Activated naive CD8-positive, alpha-beta T cell treated with anti-CD3 and anti-CD28 coated beads, Interleukin-2, amount 50 U/mL, for 24 hours (primary cell): Measurements from ENCODE around the gene C4orf54.

Experiments
- ATAC-seq: fragments of 150-1000 bp; cut with Tn5 transposase; one replicate; pipeline ENCODE4 v1.10.0; 2021
- DNase-seq: peaks from one replicate; pipeline ENCODE4 v3.0.0; 2021
- H3K27ac Mint-ChIP-seq: one replicate; pipeline ENCODE4 v1.8.0; 2021; ENCODE audit warnings: mild to moderate bottlenecking, mixed read lengths
- H3K27me3 Mint-ChIP-seq: one replicate; pipeline ENCODE4 v1.8.0; 2021; ENCODE audit warnings: mixed read lengths
- H3K36me3 Mint-ChIP-seq: one replicate; pipeline ENCODE4 v1.8.0; 2021; ENCODE audit warnings: low read depth, mixed read lengths
- H3K4me1 Mint-ChIP-seq: one replicate; pipeline ENCODE4 v1.8.0; 2021; ENCODE audit warnings: mixed read lengths
- H3K4me3 Mint-ChIP-seq: one replicate; pipeline ENCODE4 v1.8.0; 2021; ENCODE audit warnings: mild to moderate bottlenecking, moderate library complexity, mixed read lengths
- H3K9me3 Mint-ChIP-seq: one replicate; pipeline ENCODE4 v1.8.0; 2021; ENCODE audit warnings: mixed read lengths

C4orf54 gene

GRCh38 chr4:99664716-99665115 lies 7.1 kb upstream of the C4orf54 start:
- Mint-ChIP-seq H3K4me3 (no peak overlapping the region), H3K36me3 (no peaks in the 10 kb centered on the region), H3K9me3 (no peaks in the 10 kb centered on the region), H3K27me3 (peaks cover 4% of the 10 kb centered on the region), H3K4me1 (no peaks in the 10 kb centered on the region), H3K27ac (no peak overlapping the region)
- no peak for DNase-seq
- ATAC-seq = no peak

DNA sequence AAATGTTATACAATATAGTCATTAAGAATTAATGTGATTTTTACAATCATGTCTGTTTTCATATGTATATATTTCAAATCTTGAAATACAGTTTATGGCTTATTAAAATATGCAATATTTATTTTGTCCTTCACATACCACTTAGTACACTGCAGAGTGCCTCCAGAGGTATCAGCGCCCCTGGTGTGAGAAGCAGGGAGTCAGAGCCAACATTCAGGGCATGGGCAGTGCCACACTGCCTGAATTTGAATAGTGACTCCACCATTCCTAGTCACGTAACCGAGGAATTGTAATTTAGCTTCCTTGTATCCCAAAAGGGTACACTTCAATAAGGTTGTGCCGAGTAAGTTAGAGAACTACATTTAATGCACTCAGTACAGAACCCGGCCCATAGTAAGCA lies 4.3 kb upstream of the C4orf54 start:
- H3K36me3 Mint-ChIP-seq = no peaks in the 10 kb centered on the region
- DNase-seq (no peak), ATAC-seq (no peak)
- H3K9me3 Mint-ChIP-seq = no peaks in the 10 kb centered on the region
- no peak overlapping the region for H3K27ac Mint-ChIP-seq
- H3K4me3 Mint-ChIP-seq = no peak overlapping the region
- H3K27me3 Mint-ChIP-seq = peaks cover 4% of the 10 kb centered on the region
- H3K4me1 Mint-ChIP-seq = no peaks in the 10 kb centered on the region

DNA sequence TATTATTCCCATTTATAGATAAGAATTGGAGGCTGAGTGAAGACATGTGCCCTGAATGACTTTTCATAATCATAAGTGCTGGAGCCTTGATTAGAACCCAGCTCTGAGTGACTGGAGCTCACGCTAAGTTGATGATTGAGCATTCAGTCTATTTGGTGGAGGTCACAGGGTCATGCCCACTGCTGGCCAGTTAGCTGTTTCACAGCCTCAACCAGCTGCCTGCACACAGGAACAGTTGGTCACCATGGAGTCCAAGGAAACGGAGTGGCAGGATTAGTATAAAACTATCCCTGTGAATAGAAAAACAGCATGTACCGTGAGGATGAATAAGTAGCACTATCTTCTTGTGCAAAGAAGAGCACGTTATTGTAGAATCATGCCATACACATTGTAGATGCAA lies 1.0 kb upstream of the C4orf54 start:
- no peaks in the 10 kb centered on the region for H3K9me3 Mint-ChIP-seq
- H3K4me3 Mint-ChIP-seq = no peak overlapping the region
- no peak overlapping the region for H3K27ac Mint-ChIP-seq
- ATAC-seq = no peak
- H3K27me3 Mint-ChIP-seq = peaks cover 4% of the 10 kb centered on the region
- DNase-seq = no peak
- H3K4me1 Mint-ChIP-seq = no peaks in the 10 kb centered on the region
- no peaks in the 10 kb centered on the region for H3K36me3 Mint-ChIP-seq

GRCh38 chr4:99655308-99656081 lies 2.1 kb downstream of the C4orf54 start:
- ATAC-seq (no peak), DNase-seq (no peak)
- no peak overlapping the region for H3K27ac Mint-ChIP-seq
- no peaks in the 10 kb centered on the region for H3K4me1 Mint-ChIP-seq
- H3K4me3 Mint-ChIP-seq = no peak overlapping the region
- H3K9me3 Mint-ChIP-seq = no peaks in the 10 kb centered on the region
- no peaks in the 10 kb centered on the region for H3K27me3 Mint-ChIP-seq
- no peaks in the 10 kb centered on the region for H3K36me3 Mint-ChIP-seq

- ATAC-seq = no peak
- DNase-seq = no peak
- no peaks in the 10 kb centered on the region for H3K4me1 Mint-ChIP-seq
- no peak overlapping the region for H3K4me3 Mint-ChIP-seq
- no peaks in the 10 kb centered on the region for H3K9me3 Mint-ChIP-seq
- no peak overlapping the region for H3K27ac Mint-ChIP-seq
- H3K27me3 Mint-ChIP-seq = no peaks in the 10 kb centered on the region
- H3K36me3 Mint-ChIP-seq = no peaks in the 10 kb centered on the region
These were observed 3.3 kb downstream of the C4orf54 start for GRCh38 chr4:99654361-99654761.

GRCh38 chr4:99653916-99654315 lies 3.7 kb downstream of the C4orf54 start:
- H3K9me3 Mint-ChIP-seq = no peaks in the 10 kb centered on the region
- H3K4me1 Mint-ChIP-seq = no peaks in the 10 kb centered on the region
- ATAC-seq = no peak
- H3K36me3 Mint-ChIP-seq = no peaks in the 10 kb centered on the region
- H3K27ac Mint-ChIP-seq = no peak overlapping the region
- H3K4me3 Mint-ChIP-seq = no peak overlapping the region
- DNase-seq = no peak
- no peaks in the 10 kb centered on the region for H3K27me3 Mint-ChIP-seq

GRCh38 chr4:99652596-99653436 lies 4.8 kb downstream of the C4orf54 start:
- H3K4me3 Mint-ChIP-seq = no peak overlapping the region
- DNase-seq (no peak), ATAC-seq (no peak)
- H3K9me3 Mint-ChIP-seq = no peaks in the 10 kb centered on the region
- no peaks in the 10 kb centered on the region for H3K27me3 Mint-ChIP-seq
- H3K36me3 Mint-ChIP-seq = no peaks in the 10 kb centered on the region
- no peak overlapping the region for H3K27ac Mint-ChIP-seq
- no peaks in the 10 kb centered on the region for H3K4me1 Mint-ChIP-seq

- Mint-ChIP-seq H3K4me3 (no peak overlapping the region), H3K4me1 (no peaks in the 10 kb centered on the region), H3K9me3 (no peaks in the 10 kb centered on the region), H3K27ac (no peak overlapping the region), H3K27me3 (no peaks in the 10 kb centered on the region), H3K36me3 (no peaks in the 10 kb centered on the region)
- ATAC-seq (no peak), DNase-seq (no peak)
These were observed 5.7 kb downstream of the C4orf54 start for GRCh38 chr4:99651811-99652485.

DNA sequence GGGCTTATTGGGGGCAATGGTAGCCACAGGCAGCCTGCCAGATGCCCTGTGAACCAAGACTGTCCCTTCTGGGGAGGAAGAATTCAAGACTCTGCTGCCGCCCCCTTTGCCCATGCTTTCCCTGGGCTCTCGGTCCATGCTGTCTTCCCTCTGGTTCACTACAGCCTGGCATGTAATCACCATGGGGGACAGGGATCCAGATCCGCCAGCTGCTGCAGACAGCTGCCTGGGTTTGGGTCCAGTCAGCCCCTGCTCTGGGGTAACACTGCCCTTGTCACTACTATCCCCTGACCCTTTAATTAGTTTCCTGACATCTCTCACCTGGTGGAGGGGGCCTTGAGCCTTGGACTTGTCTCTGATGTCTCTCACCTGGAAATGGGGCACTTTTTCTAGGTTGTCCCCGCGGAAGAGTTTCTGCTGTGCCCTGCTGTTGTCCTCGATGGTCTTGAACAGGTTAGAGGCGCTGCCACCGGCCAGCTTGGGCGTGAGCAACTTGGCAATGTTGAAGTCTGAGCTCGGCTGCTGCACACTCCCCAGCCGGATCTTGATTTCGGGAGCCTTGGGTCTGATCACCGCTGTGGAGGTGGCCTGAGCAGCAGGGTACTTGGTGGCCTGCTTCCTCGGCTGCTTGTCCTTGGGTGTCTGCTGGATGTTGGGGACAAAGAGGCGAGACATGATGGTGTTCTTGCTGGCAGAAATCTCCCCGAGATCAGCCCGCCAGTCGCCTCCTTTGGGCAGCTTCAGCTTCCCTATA lies 6.4 kb downstream of the C4orf54 start:
- no peak overlapping the region for H3K4me3 Mint-ChIP-seq
- no peak for ATAC-seq
- no peaks in the 10 kb centered on the region for H3K4me1 Mint-ChIP-seq
- no peaks in the 10 kb centered on the region for H3K36me3 Mint-ChIP-seq
- no peak overlapping the region for H3K27ac Mint-ChIP-seq
- DNase-seq = no peak
- no peaks in the 10 kb centered on the region for H3K27me3 Mint-ChIP-seq
- H3K9me3 Mint-ChIP-seq = no peaks in the 10 kb centered on the region

- Mint-ChIP-seq H3K27me3 (no peaks in the 10 kb centered on the region), H3K9me3 (no peaks in the 10 kb centered on the region), H3K4me3 (no peak overlapping the region), H3K27ac (no peak overlapping the region), H3K36me3 (no peaks in the 10 kb centered on the region), H3K4me1 (no peaks in the 10 kb centered on the region)
- DNase-seq (no peak), ATAC-seq (no peak)
These were observed 7.8 kb downstream of the C4orf54 start for GRCh38 chr4:99649778-99650177.

GRCh38 chr4:99649208-99649607 lies 8.4 kb downstream of the C4orf54 start:
- H3K9me3 Mint-ChIP-seq = no peaks in the 10 kb centered on the region
- H3K36me3 Mint-ChIP-seq = no peaks in the 10 kb centered on the region
- ATAC-seq (no peak), DNase-seq (no peak)
- H3K27ac Mint-ChIP-seq = no peak overlapping the region
- no peak overlapping the region for H3K4me3 Mint-ChIP-seq
- no peaks in the 10 kb centered on the region for H3K27me3 Mint-ChIP-seq
- no peaks in the 10 kb centered on the region for H3K4me1 Mint-ChIP-seq

DNA sequence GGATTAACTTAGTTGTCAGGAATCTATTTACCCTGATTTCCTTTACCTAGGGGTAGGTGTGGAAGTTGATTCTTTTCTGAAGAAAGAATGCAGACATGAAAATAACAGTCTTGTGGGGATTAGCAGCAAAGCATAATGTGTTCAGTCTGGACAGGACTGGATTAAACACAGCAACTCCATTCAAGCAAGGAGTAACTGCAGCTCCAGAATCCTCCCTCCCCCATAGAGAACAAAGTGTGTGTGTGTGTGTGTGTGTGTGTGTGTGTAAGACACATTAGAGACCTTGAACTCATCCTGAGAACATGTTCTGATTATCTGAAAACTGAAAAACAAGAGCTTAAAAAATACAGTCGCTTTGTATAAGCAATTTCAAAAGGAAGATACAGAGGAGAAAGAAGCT lies 9.3 kb downstream of the C4orf54 start:
- H3K9me3 Mint-ChIP-seq = no peaks in the 10 kb centered on the region
- peaks cover 2% of the 10 kb centered on the region for H3K27me3 Mint-ChIP-seq
- DNase-seq (no peak), ATAC-seq (no peak)
- H3K4me3 Mint-ChIP-seq = no peak overlapping the region
- H3K4me1 Mint-ChIP-seq = no peaks in the 10 kb centered on the region
- no peaks in the 10 kb centered on the region for H3K36me3 Mint-ChIP-seq
- no peak overlapping the region for H3K27ac Mint-ChIP-seq

- Mint-ChIP-seq H3K4me3 (no peak overlapping the region), H3K9me3 (no peaks in the 10 kb centered on the region), H3K4me1 (no peaks in the 10 kb centered on the region), H3K27me3 (peaks cover 2% of the 10 kb centered on the region), H3K27ac (no peak overlapping the region), H3K36me3 (no peaks in the 10 kb centered on the region)
- DNase-seq (no peak), ATAC-seq (no peak)
These were observed 10.6 kb downstream of the C4orf54 start for GRCh38 chr4:99647071-99647470.

GRCh38 chr4:99645638-99646037 lies 12.0 kb downstream of the C4orf54 start:
- Mint-ChIP-seq H3K9me3 (no peaks in the 10 kb centered on the region), H3K4me1 (no peaks in the 10 kb centered on the region), H3K36me3 (no peaks in the 10 kb centered on the region), H3K4me3 (no peak overlapping the region), H3K27ac (no peak overlapping the region), H3K27me3 (peaks cover 2% of the 10 kb centered on the region)
- DNase-seq (no peak), ATAC-seq (no peak)
